Measurements from ENCODE around the gene CPNE7. TPM values are rescaled to one million over a fixed set of nuclear protein-coding genes. Genes with fewer than 3 reads are reported as not detected.

The CPNE7 gene
- total and polyA plus RNA-seq, 2 of the 13 experiments (the other 11 are each of a cell fraction or from before 2014, with no cell fraction given), result 0.59 TPM; not detected in 1

DNA sequence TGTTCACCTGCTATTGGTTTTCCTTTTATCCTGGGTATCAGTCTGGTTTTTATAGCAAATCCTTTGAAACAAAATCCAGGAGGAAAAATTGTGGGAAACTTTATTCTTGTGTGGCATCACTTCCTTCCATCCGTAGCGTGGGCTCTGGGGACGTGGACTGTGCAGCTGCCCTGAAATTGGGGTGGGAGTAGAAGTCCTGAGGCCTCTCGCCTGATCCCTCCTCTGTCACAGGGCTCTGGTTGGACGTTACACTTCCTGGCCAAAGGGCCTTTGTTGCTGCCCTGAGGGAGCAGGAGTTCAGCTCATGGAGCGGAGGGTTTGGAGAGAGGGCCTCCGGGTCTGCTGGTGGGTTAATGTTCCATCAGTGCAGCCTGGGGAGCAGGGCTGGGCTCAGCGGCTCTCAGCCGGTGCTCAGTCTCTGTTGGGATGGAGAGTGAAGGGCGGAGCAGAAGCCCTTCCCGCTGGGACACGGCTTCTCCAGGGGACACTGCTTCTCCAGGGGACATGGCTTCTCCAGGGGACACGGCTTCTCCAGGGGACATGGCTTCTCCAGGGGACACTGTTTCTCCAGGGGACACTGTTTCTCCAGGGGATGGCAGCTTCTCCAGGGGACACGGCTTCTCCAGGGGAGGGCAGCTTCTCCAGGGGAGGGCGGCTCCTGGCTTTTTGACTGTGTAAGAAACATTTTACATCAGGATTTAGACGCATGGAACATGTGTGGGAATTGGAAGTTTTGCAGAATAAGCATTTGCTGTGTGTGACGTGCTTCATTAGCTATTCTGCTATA, 30.3 kb upstream of the CPNE7 start (continued):
- peak; percentile 42; the same call in 1 of the 2 replicates for TF ChIP-seq RAD21 (CRISPR knock-in tag; IDR thresholded peaks at IDR 0.05)
- TF ChIP-seq, protein P1, sequence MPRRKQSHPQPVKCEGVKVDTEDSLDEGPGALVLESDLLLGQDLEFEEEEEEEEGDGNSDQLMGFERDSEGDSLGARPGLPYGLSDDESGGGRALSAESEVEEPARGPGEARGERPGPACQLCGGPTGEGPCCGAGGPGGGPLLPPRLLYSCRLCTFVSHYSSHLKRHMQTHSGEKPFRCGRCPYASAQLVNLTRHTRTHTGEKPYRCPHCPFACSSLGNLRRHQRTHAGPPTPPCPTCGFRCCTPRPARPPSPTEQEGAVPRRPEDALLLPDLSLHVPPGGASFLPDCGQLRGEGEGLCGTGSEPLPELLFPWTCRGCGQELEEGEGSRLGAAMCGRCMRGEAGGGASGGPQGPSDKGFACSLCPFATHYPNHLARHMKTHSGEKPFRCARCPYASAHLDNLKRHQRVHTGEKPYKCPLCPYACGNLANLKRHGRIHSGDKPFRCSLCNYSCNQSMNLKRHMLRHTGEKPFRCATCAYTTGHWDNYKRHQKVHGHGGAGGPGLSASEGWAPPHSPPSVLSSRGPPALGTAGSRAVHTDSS (CRISPR knock-in tag; conservative IDR thresholded peaks at IDR 0.05), result no peak
- TF ChIP-seq SOX5 (CRISPR knock-in tag; IDR thresholded peaks at IDR 0.05; ENCODE audit: borderline replicate concordance), result no peak; the same call in 1 of the 2 replicates
- no peak; the same call in 1 of the 2 replicates for TF ChIP-seq HOXD1 (CRISPR knock-in tag; IDR thresholded peaks at IDR 0.05)
- TF ChIP-seq ZNF205 (CRISPR knock-in tag; IDR thresholded peaks at IDR 0.05), result no peak
- no peak for TF ChIP-seq GPN1 (CRISPR knock-in tag; IDR thresholded peaks at IDR 0.05; ENCODE audit: borderline replicate concordance)
- TF ChIP-seq ZNF660 (CRISPR knock-in tag; IDR thresholded peaks at IDR 0.05; ENCODE audit: borderline replicate concordance, low read depth), result no peak
- no peak for TF ChIP-seq HOXA7 (CRISPR knock-in tag; IDR thresholded peaks at IDR 0.05)
- TF ChIP-seq CENPBD1 (CRISPR knock-in tag; IDR thresholded peaks at IDR 0.05; ENCODE audit: borderline replicate concordance, low read depth), result no peak
- no peak for TF ChIP-seq SCMH1 (CRISPR knock-in tag; IDR thresholded peaks at IDR 0.05; ENCODE audit: borderline replicate concordance)
- no peak for TF ChIP-seq DBP (CRISPR knock-in tag; IDR thresholded peaks at IDR 0.05; ENCODE audit: not compliant biosample characterization)
- TF ChIP-seq POLR2AphosphoS2 (IDR thresholded peaks at IDR 0.05; ENCODE audit: low read depth, low read length), result no peak
- TF ChIP-seq ZSCAN25 (CRISPR knock-in tag; IDR thresholded peaks at IDR 0.05), result peak; percentile 64; the same call in 1 of the 2 replicates
- TF ChIP-seq, protein P2, sequence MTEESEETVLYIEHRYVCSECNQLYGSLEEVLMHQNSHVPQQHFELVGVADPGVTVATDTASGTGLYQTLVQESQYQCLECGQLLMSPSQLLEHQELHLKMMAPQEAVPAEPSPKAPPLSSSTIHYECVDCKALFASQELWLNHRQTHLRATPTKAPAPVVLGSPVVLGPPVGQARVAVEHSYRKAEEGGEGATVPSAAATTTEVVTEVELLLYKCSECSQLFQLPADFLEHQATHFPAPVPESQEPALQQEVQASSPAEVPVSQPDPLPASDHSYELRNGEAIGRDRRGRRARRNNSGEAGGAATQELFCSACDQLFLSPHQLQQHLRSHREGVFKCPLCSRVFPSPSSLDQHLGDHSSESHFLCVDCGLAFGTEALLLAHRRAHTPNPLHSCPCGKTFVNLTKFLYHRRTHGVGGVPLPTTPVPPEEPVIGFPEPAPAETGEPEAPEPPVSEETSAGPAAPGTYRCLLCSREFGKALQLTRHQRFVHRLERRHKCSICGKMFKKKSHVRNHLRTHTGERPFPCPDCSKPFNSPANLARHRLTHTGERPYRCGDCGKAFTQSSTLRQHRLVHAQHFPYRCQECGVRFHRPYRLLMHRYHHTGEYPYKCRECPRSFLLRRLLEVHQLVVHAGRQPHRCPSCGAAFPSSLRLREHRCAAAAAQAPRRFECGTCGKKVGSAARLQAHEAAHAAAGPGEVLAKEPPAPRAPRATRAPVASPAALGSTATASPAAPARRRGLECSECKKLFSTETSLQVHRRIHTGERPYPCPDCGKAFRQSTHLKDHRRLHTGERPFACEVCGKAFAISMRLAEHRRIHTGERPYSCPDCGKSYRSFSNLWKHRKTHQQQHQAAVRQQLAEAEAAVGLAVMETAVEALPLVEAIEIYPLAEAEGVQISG (CRISPR knock-in tag; IDR thresholded peaks at IDR 0.05), result peak; percentile 35
- TF ChIP-seq HIVEP1 (CRISPR knock-in tag; IDR thresholded peaks at IDR 0.05), result no peak
- TF ChIP-seq, protein P3, sequence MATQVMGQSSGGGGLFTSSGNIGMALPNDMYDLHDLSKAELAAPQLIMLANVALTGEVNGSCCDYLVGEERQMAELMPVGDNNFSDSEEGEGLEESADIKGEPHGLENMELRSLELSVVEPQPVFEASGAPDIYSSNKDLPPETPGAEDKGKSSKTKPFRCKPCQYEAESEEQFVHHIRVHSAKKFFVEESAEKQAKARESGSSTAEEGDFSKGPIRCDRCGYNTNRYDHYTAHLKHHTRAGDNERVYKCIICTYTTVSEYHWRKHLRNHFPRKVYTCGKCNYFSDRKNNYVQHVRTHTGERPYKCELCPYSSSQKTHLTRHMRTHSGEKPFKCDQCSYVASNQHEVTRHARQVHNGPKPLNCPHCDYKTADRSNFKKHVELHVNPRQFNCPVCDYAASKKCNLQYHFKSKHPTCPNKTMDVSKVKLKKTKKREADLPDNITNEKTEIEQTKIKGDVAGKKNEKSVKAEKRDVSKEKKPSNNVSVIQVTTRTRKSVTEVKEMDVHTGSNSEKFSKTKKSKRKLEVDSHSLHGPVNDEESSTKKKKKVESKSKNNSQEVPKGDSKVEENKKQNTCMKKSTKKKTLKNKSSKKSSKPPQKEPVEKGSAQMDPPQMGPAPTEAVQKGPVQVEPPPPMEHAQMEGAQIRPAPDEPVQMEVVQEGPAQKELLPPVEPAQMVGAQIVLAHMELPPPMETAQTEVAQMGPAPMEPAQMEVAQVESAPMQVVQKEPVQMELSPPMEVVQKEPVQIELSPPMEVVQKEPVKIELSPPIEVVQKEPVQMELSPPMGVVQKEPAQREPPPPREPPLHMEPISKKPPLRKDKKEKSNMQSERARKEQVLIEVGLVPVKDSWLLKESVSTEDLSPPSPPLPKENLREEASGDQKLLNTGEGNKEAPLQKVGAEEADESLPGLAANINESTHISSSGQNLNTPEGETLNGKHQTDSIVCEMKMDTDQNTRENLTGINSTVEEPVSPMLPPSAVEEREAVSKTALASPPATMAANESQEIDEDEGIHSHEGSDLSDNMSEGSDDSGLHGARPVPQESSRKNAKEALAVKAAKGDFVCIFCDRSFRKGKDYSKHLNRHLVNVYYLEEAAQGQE (IDR thresholded peaks at IDR 0.05; ENCODE audit: borderline replicate concordance in 1 of 2, low read depth in 1 of 2, low read length in 2 of 2), result 0 out of 4 replicates have a peak, but pooled peaks of 1 of the 2 experiments have one; percentile 17

Measured in HepG2 (cell line).